K562 treated with DMSO at 1 percent for 48 hours (cell line): ENCODE results near the gene ITGB3. TPM values are rescaled to one million over a fixed set of nuclear protein-coding genes. Genes with fewer than 3 reads are reported as not detected.

Experiments used
- total RNA-seq: library from RNA; unstranded; fragments of 300-600 nt; gene quantifications from 2 replicates; pipeline ENCODE4 v1.2.3, GENCODE V29; 2022; ENCODE audit warnings: low replicate concordance; ENCODE audit errors: extremely low read depth

Gene ITGB3
- total RNA-seq, result not detected in 2 replicates

DNA sequence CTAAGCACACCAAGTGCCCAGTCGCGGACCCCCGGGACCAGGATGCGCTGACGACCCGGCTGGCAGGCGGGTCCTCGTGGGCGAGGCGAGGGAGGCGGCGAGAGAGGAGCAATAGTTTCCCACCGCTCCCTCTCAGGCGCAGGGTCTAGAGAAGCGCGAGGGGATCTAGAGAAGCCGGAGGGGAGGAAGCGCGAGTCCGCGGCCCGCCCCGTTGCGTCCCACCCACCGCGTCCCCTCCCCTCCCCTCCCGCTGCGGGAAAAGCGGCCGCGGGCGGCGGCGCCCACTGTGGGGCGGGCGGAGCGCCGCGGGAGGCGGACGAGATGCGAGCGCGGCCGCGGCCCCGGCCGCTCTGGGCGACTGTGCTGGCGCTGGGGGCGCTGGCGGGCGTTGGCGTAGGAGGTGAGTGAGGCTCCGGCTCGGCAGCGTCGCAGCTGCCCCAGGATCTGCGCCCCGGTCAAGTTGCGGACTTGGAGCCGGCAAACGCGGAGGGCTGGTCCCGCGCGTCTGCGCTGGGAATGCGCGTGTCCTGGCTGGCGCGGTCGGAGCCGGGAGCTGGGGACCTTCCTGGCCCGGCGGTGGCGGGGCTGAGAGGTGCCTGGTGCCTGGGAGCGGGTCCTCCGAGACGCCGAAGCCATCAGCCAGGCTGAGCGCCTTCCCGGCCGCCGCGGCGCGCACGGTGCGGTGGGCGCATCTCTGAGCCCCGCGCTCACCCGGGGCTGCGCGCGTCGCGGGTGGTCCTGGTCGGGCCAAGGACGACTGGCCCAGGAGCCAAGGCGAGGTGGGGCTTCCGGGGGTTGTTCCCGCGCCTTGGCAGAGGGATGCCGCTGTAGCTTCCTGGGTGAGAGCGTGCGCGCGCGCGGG, at the start of gene ITGB3:
ITGB3 (plus strand) TSS at position 287 of the 862 bp plus-strand sequence; CDS start at position 322, 35 bp downstream.

DNA sequence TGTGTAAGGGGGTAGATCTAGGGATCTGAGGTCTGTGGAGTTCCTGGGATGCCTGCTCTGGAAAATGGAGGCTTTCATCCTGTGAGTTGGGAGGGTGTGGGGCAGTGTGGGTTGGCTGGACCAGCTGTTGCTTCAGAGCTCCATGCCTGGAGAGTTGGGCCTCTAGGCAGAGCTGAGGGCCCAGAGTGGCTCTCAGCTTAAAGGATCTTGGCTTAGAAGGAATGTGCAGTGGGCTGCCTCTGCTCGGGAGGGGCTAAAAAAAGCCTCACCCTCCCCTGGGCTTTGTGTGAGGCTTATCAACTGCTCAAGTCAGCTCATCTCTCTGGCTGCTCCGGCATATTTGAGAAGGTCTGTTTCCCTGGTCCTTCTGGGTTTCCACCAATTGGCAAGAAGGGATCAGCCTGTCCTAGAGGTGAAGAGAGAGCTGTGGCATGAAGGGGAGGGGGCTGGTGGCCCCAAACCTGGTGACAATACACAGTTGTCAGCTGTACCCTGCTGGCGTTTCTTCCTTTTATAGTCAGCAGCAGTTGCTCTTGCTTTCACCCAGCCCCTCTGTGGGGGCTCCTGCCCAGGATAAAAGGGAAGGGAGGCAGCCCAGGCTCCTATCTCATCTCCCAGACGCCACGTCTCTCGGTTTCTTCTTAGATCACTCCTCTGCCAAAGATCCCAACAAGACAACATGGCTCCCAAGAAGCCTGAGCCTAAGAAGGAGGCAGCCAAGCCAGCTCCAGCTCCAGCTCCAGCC, 44.7 kb upstream of the ITGB3 start, which contains the start of gene MYL4:
MYL4 (plus strand) TSS at position 605 of the 745 bp plus-strand sequence; CDS start at position 680, 75 bp downstream.

GRCh38 chr17:47323382-47324223, 70.0 kb downstream of the ITGB3 start, which contains the start of gene EFCAB13:
EFCAB13 (plus strand) TSS chr17:47323955; CDS start chr17:47328354, 4,399 bp downstream.

Other genes starting within 250 kb of the ITGB3 start
- not detected in 2 replicates for gene CDC27, start 64.5 kb upstream of the ITGB3 start, total RNA-seq
- not detected in 2 replicates for gene MYL4, start 44.5 kb upstream of the ITGB3 start, total RNA-seq
- gene EFCAB13, start 70.1 kb downstream of the ITGB3 start, total RNA-seq, result not detected in 2 replicates